Rectal smooth muscle tissue (tissue), 1 donor: ENCODE results near the gene TSHZ2.

Experiments used
- H3K27ac ChIP-seq: one replicate; pipeline ENCODE4 v1.7.0; 2013; ENCODE audit warnings: low read depth, low read length, inconsistent platforms
- H3K27me3 ChIP-seq: one replicate; pipeline ENCODE4 v1.7.0; 2013; ENCODE audit warnings: low read length; ENCODE audit not compliant: control insufficient read depth, insufficient read depth
- H3K36me3 ChIP-seq: one replicate; pipeline ENCODE4 v1.7.0; 2013; ENCODE audit warnings: low read length; ENCODE audit not compliant: control insufficient read depth, insufficient read depth
- H3K4me1 ChIP-seq: one replicate; pipeline ENCODE4 v1.7.0; 2013; ENCODE audit warnings: low read length; ENCODE audit not compliant: control insufficient read depth, insufficient read depth
- H3K4me3 ChIP-seq: one replicate; pipeline ENCODE4 v1.7.0; 2013; ENCODE audit warnings: low read length
- H3K9ac ChIP-seq: one replicate; pipeline ENCODE4 v1.7.0; 2013; ENCODE audit warnings: low read length

The TSHZ2 gene

GRCh38 chr20:53068241-53068640, 96.1 kb downstream of the TSHZ2 start:
- Histone ChIP-seq H3K27ac (no peak overlapping the region), H3K4me3 (no peak overlapping the region), H3K9ac (no peak overlapping the region), H3K27me3 (no peaks in the 10 kb centered on the region), H3K36me3 (no peaks in the 10 kb centered on the region), H3K4me1 (no peaks in the 10 kb centered on the region)

GRCh38 chr20:53069132-53069531, 97.0 kb downstream of the TSHZ2 start:
- H3K27ac ChIP-seq: no peak overlapping the region
- no peak overlapping the region for H3K9ac ChIP-seq
- no peaks in the 10 kb centered on the region for H3K27me3 ChIP-seq
- no peak overlapping the region for H3K4me3 ChIP-seq
- H3K4me1 ChIP-seq: no peaks in the 10 kb centered on the region
- no peaks in the 10 kb centered on the region for H3K36me3 ChIP-seq

GRCh38 chr20:53070224-53070623, 98.1 kb downstream of the TSHZ2 start:
- Histone ChIP-seq H3K4me3 (no peak overlapping the region), H3K27me3 (no peaks in the 10 kb centered on the region), H3K27ac (no peak overlapping the region), H3K9ac (no peak overlapping the region), H3K4me1 (no peaks in the 10 kb centered on the region), H3K36me3 (no peaks in the 10 kb centered on the region)

DNA sequence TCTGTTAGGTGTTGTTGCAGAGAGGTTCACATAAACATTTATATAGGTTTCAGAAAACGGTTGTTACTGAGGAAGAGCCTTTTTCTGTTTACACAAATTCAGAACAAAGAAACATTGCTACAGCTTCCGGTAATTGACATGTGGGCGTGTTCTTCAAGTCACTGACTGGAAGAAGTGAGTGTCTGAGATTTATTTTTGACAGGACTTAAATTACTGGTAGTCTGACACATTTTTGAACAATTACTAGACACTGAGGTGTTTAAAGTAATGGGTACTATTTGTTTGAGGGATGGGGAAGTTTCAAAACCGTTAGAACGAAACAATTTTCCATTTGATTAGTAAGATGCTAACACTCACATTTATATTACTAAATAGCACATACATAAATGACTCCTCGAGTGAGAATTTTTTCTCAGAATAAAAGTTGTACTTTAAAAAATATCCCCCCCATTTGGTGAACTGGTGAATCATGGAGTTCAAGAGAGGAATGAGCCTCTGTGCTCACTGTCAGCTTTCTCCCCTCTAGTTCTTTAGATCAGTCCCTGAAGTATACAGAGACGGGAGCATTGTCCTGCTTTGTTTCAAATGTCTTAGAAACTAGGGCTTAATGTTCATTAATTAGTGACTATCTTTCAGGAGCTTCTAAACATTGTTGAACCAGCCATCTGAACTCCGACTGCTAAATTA, 98.7 kb downstream of the TSHZ2 start:
- Histone ChIP-seq H3K4me3 (no peak overlapping the region), H3K27ac (no peak overlapping the region), H3K9ac (no peak overlapping the region), H3K4me1 (no peaks in the 10 kb centered on the region), H3K27me3 (no peaks in the 10 kb centered on the region), H3K36me3 (no peaks in the 10 kb centered on the region)

GRCh38 chr20:53071833-53072232, 99.7 kb downstream of the TSHZ2 start:
- no peaks in the 10 kb centered on the region for H3K36me3 ChIP-seq
- H3K27me3 ChIP-seq: no peaks in the 10 kb centered on the region
- H3K27ac ChIP-seq: no peak overlapping the region
- no peak overlapping the region for H3K9ac ChIP-seq
- no peak overlapping the region for H3K4me3 ChIP-seq
- H3K4me1 ChIP-seq: no peaks in the 10 kb centered on the region

DNA sequence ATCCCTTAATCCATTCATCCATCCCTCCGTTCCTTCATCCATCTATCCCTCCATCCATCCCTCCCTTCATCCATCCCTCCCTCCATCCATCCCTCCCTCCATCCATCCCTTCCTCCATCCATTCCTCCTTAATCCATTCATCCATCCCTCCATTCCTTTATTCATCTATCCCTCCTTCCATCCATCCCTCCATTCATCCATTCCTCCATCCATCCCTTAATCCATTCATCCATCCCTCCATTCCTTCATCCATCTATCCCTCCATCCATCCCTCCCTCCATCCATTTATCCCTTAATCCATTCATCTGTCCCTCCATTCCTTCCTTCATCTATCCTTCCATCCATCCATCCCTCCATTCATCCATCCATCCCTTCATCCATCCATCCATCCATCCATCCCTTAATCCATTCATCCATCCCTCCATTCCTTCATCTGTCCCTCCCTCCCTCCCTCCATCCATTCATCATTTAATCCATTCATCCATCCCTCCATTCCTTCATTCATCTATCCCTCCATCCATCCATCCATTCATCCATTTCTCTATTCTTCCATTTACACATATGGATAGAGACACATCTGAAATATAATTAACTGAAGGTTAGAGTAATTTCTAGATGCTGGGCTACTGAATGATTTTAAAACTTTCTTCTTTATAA, 100.9 kb downstream of the TSHZ2 start:
- Histone ChIP-seq H3K36me3 (no peaks in the 10 kb centered on the region), H3K9ac (no peak overlapping the region), H3K4me1 (no peaks in the 10 kb centered on the region), H3K27me3 (no peaks in the 10 kb centered on the region), H3K4me3 (no peak overlapping the region), H3K27ac (no peak overlapping the region)

DNA sequence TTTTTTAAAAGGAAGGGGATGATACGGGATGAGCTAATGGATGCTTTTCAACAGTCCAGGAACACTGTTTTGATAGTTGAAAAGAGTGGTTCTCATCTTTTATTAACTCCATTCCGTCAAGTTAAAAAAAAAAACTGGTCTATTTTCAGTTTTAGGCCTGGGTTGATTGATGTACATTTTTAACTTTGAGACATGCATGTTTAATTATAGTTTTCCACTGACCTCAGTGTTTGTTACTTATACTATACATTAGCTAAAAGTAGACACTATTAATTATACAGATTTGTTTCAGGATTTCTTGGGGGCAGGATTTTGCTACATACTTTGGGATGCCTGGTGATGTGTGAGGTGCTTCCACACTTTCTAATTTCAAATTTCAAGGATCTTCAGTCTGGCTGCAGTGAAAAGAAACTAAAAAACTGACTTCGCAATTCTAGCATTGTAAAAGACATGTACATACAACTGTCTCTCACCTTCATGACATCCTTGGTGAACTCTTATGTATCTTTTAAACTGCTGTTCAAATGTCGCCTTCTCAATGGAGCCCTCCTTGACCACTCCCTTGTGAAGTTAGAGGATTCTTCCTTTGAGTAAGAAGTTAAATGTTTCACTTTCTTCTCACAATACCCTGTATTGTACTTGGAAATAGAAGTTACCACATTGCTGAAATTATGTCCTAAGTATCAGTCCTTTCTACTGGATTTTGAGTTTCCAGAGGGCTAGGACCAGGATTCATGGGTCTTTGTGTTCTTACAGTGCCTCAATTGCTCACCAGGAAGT, 101.7 kb downstream of the TSHZ2 start:
- Histone ChIP-seq H3K4me1 (no peaks in the 10 kb centered on the region), H3K27ac (no peak overlapping the region), H3K4me3 (no peak overlapping the region), H3K36me3 (no peaks in the 10 kb centered on the region), H3K27me3 (no peaks in the 10 kb centered on the region), H3K9ac (no peak overlapping the region)

DNA sequence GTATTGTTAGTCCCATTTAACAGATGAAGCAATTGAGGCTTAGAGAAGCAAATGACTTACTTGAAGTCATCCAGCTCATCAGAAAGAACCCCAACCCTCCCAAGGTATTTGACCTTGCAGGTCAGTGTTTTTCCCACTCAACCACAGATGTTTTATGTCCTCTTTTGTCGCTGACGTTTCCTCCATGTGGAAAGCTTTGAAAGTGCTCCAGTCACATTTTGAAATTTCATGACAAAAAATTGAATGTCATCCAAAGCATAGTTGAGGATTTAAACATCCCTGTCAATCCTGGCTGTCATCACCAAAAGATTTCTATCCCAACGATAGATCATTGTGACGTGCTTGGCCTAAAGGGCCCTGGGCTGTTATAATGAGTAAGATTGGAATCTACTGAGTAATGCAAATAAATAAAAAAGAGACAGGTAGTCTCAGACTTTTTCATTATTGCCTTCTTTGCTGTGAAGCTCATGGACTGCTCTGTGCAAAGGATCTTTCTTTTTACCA, 102.7 kb downstream of the TSHZ2 start:
- no peak overlapping the region for H3K27ac ChIP-seq
- no peak overlapping the region for H3K9ac ChIP-seq
- no peaks in the 10 kb centered on the region for H3K36me3 ChIP-seq
- H3K27me3 ChIP-seq: no peaks in the 10 kb centered on the region
- no peaks in the 10 kb centered on the region for H3K4me1 ChIP-seq
- no peak overlapping the region for H3K4me3 ChIP-seq

DNA sequence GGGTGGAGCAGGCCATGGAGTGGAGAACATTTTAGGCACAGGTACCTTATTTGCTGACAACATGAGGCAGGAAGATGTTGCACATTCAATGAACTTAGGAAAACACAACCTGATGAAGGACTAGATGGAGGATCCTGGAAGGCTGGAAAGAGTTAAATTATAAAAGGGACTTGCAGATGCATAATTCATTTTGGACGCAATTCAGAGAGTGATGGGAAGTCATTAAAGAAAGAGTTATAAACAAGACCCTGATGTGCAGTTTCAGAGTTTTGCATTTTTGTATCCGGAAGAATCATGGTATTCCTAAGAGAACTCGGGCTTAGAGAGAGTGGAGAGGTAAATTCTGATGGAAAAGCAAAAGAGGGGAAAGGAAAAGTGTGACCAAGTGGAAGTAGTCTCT, 104.5 kb downstream of the TSHZ2 start:
- H3K27ac ChIP-seq: no peak overlapping the region
- no peak overlapping the region for H3K4me3 ChIP-seq
- no peaks in the 10 kb centered on the region for H3K36me3 ChIP-seq

GRCh38 chr20:53077373-53078205, 105.4 kb downstream of the TSHZ2 start:
- Histone ChIP-seq H3K36me3 (no peaks in the 10 kb centered on the region), H3K9ac (no peak overlapping the region), H3K27ac (no peak overlapping the region), H3K27me3 (no peaks in the 10 kb centered on the region), H3K4me1 (no peaks in the 10 kb centered on the region), H3K4me3 (no peak overlapping the region)

More for the DNA sequence above, 104.5 kb downstream of the TSHZ2 start:
- H3K4me1 ChIP-seq: no peaks in the 10 kb centered on the region
- H3K9ac ChIP-seq: no peak overlapping the region
- no peaks in the 10 kb centered on the region for H3K27me3 ChIP-seq

- Histone ChIP-seq H3K9ac (no peak overlapping the region), H3K4me3 (no peak overlapping the region), H3K4me1 (no peaks in the 10 kb centered on the region), H3K36me3 (no peaks in the 10 kb centered on the region), H3K27ac (no peak overlapping the region), H3K27me3 (no peaks in the 10 kb centered on the region)
These were observed 106.6 kb downstream of the TSHZ2 start for GRCh38 chr20:53078761-53079160.

- H3K36me3 ChIP-seq: no peaks in the 10 kb centered on the region
- H3K4me1 ChIP-seq: no peaks in the 10 kb centered on the region
- H3K27me3 ChIP-seq: no peaks in the 10 kb centered on the region
- no peak overlapping the region for H3K4me3 ChIP-seq
- H3K27ac ChIP-seq: no peak overlapping the region
- no peak overlapping the region for H3K9ac ChIP-seq
These were observed 107.1 kb downstream of the TSHZ2 start for GRCh38 chr20:53079261-53079691.
